ENCODE data around the gene MIER3. TPM values are rescaled to one million over a fixed set of nuclear protein-coding genes. Genes with fewer than 3 reads are reported as not detected.

The MIER3 gene
- polyA plus RNA-seq, 1 of the 3 experiments (the other 2 are of a cell fraction) = 3.8 TPM

DNA sequence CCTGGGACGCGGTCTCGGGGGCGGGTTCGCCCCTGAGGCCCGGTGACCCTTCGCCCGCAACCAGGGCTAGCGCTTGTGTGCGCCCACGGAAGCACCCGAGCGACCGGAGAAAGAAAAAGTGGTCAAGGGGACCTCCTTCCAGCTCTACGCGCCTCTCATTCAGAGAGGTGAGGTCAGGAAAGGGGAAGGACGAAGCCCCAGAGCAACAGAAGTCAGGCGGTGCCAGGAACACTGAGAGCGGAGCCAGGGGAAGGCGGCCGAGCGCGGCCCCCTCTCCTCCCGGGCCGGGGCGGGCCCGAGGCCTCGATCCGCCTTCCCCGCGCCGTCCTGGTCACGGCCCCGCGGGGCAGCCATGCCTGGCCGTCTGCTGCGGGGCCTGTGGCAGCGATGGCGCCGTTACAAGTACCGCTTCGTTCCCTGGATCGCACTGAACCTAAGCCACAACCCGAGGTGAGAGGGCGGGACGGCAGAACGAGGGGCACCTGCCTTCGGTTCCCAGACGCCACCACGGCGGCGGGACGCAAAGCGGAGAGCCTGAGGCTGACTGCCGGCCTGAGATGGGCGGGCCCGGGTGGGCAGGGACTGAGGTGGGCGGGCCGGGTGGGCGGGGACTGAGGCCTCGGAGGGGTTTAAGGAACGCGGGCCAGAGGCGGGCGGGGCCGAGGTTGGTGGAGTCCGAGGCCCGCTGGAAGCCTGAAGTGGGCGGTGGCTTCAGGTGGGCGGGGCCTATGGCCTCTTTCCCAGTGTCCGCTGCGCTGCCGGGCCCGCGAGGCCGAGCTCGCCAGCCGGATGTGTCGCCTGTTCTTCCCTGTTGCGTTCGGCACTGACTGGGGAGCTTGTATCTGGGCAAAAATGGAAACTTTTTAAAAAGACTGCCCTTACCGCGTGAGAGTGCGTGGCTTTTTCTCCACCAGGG, 42.4 kb downstream of the MIER3 start, which contains the start of gene SETD9 (continued):
- TF ChIP-seq, protein P1, sequence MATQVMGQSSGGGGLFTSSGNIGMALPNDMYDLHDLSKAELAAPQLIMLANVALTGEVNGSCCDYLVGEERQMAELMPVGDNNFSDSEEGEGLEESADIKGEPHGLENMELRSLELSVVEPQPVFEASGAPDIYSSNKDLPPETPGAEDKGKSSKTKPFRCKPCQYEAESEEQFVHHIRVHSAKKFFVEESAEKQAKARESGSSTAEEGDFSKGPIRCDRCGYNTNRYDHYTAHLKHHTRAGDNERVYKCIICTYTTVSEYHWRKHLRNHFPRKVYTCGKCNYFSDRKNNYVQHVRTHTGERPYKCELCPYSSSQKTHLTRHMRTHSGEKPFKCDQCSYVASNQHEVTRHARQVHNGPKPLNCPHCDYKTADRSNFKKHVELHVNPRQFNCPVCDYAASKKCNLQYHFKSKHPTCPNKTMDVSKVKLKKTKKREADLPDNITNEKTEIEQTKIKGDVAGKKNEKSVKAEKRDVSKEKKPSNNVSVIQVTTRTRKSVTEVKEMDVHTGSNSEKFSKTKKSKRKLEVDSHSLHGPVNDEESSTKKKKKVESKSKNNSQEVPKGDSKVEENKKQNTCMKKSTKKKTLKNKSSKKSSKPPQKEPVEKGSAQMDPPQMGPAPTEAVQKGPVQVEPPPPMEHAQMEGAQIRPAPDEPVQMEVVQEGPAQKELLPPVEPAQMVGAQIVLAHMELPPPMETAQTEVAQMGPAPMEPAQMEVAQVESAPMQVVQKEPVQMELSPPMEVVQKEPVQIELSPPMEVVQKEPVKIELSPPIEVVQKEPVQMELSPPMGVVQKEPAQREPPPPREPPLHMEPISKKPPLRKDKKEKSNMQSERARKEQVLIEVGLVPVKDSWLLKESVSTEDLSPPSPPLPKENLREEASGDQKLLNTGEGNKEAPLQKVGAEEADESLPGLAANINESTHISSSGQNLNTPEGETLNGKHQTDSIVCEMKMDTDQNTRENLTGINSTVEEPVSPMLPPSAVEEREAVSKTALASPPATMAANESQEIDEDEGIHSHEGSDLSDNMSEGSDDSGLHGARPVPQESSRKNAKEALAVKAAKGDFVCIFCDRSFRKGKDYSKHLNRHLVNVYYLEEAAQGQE (IDR thresholded peaks at IDR 0.05; ENCODE audit: low read depth, low read length) = peak; percentile 54; the same call in 1 of the 2 replicates
- no peak; the same call in 1 of the 2 replicates for TF ChIP-seq RXRA (IDR thresholded peaks at IDR 0.05; ENCODE audit: borderline replicate concordance, low read depth)
- TF ChIP-seq YY1 (IDR thresholded peaks at IDR 0.05; ENCODE audit: low read depth) = peak; percentile 70
- TF ChIP-seq GABPA (IDR thresholded peaks at IDR 0.05; ENCODE audit: low read depth) = peak; percentile 37; the same call in 1 of the 2 replicates
- peak; percentile 24 for TF ChIP-seq CHD2 (IDR thresholded peaks at IDR 0.05; ENCODE audit: low read length, partially characterized antibody)

DNA sequence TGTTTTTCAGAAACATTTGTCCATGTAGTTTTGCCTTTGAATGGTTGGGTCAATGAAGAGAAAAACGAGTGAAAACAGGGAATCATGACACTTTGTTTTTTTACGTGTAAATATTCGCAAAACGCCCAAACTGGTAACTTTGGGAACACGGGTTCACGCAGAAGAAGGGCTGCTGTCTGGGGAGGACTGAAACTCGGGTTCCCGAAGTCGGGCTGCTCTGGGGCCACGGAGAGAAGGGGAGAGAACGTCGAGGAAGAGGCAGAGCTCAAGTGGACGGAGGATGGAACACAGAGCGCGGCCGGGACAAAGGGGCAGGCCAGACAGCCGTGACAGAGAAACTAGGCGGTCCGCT, 43.0 kb downstream of the MIER3 start:
- ChIA-PET CTCF (interaction anchor here (0.8 to 1.5 kb wide), 3 partner anchors 311 to 645 kb away, joined by 3 to 4 read pairs (median 4); no protein-coding TSS in a partner anchor), POLR2A (interaction anchor here (0.9 to 2.6 kb wide), 4 partner anchors 12 to 265 kb away, joined by 3 to 14 read pairs (median 4); partner anchors contain the start of gene GPBP1)
- TF ChIP-seq TAF1 (IDR thresholded peaks at IDR 0.05; ENCODE audit: borderline replicate concordance, low read depth, low read length) = peak; percentile 21; the same call in 1 of the 2 replicates
- TF ChIP-seq SMC3 (IDR thresholded peaks at IDR 0.05; ENCODE audit: low read depth, low read length) = no peak
- peaks cover 3% of the 10 kb centered on the region for H3F3A ChIP-seq (replicated peaks; ENCODE audit: insufficient read depth)
- H3K9ac ChIP-seq = peak overlapping the region; percentile 90
- no peaks in the 10 kb centered on the region for H3K9me3 ChIP-seq
- H3K4me3 ChIP-seq (ENCODE audit: low read depth in 2 of 2, low read length in 1 of 2) = peak overlapping the region; percentile 77 to 82
- no peaks in the 10 kb centered on the region for H3K9me2 ChIP-seq
- 7% methylated on average over 13 of the region's 19 CpGs for WGBS (ENCODE audit: low lambda C conversion rate)
- peak overlapping the region; percentile 78 for H3K4me2 ChIP-seq
- peak overlapping the region; percentile 95 to 98 for H3K27ac ChIP-seq (ENCODE audit: low read depth in 2 of 2, low read length in 1 of 2)
- H3K27me3 ChIP-seq (ENCODE audit: insufficient read depth) = no peaks in the 10 kb centered on the region
- H3K4me1 ChIP-seq (ENCODE audit: control insufficient read depth in 1 of 2, insufficient read depth in 2 of 2, low read depth in 1 of 2, low read length in 1 of 2) = peaks cover 0 to 10% of the 10 kb centered on the region in 2 experiments; a peak in 2 of 4 replicates
- no peak for DNase-seq
- no peaks in the 10 kb centered on the region for H4K20me1 ChIP-seq (ENCODE audit: insufficient read depth)
- peak overlapping the region; percentile 94 for H2AFZ ChIP-seq (ENCODE audit: low read depth)
- peaks cover 2 to 11% of the 10 kb centered on the region in 2 experiments for H3K36me3 ChIP-seq (replicated peaks in 1 of 2; ENCODE audit: control insufficient read depth in 1 of 2, insufficient read depth in 2 of 2, low read length in 1 of 2)
- peaks cover 15% of the 10 kb centered on the region; the same call in 1 of the 2 replicates for H3K79me2 ChIP-seq (ENCODE audit: insufficient read depth)
